ENCODE measurements around the gene ACAP2.

ACAP2 gene

GRCh38 chr3:195388380-195388779 is 54.4 kb downstream of the ACAP2 start:
- TF ChIP-seq POLR2A (IDR thresholded peaks at IDR 0.05; ENCODE audit: low read length): no peak
- no peak for TF ChIP-seq GATA1 (IDR thresholded peaks at IDR 0.05; ENCODE audit: low read depth, low read length)
- no peak for DNase-seq

DNA sequence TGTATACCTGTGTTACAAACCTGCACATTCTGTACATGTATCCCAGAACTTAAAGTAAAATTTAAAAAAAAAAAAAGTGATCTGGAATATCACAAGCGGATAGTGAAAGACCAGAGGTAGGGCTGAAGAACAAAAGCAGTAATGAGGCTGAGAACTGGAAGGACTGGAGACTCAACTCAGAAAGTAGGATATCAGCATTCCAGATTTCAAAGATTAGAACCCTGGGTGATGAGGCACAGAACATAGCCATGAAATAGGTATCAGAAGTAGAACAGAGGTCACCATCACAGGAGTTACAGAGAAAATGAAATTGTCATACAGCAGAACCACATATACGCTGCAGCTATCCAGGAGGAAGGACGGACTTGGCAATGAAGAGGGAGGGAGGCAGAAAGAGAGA is 56.1 kb downstream of the ACAP2 start:
- no peak for TF ChIP-seq GATA1 (IDR thresholded peaks at IDR 0.05; ENCODE audit: low read depth, low read length)
- DNase-seq: no peak

- no peak for TF ChIP-seq GATA1 (IDR thresholded peaks at IDR 0.05; ENCODE audit: low read depth, low read length)
- TF ChIP-seq POLR2A (IDR thresholded peaks at IDR 0.05; ENCODE audit: low read length): no peak
- no peak for DNase-seq
These were observed 57.3 kb downstream of the ACAP2 start for GRCh38 chr3:195385526-195385925.

- TF ChIP-seq POLR2A (IDR thresholded peaks at IDR 0.05; ENCODE audit: low read length): no peak
- no peak for TF ChIP-seq GATA1 (IDR thresholded peaks at IDR 0.05; ENCODE audit: low read depth, low read length)
- DNase-seq: no peak
These were observed 57.9 kb downstream of the ACAP2 start for GRCh38 chr3:195384952-195385351.

DNA sequence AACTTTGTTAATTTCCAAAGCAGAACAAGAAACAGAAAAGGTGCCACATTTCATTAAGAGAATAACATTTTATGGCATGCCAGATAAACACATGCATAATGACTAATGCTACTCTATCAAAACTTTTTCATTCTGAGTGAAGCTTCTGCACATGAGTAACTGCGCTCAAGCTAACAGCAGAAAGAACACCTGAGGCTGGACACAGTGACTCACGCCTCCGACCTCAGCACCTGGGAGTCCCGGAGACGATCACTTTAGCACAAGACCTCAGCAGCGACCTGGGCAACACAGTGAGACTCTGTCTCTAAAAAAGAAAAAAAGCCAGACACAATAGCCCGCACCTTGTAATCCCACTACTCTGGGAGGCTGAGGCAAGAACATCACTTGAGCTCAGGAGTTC is 70.6 kb downstream of the ACAP2 start:
- no peak for DNase-seq
- no peak for TF ChIP-seq POLR2A (IDR thresholded peaks at IDR 0.05; ENCODE audit: low read length)

DNA sequence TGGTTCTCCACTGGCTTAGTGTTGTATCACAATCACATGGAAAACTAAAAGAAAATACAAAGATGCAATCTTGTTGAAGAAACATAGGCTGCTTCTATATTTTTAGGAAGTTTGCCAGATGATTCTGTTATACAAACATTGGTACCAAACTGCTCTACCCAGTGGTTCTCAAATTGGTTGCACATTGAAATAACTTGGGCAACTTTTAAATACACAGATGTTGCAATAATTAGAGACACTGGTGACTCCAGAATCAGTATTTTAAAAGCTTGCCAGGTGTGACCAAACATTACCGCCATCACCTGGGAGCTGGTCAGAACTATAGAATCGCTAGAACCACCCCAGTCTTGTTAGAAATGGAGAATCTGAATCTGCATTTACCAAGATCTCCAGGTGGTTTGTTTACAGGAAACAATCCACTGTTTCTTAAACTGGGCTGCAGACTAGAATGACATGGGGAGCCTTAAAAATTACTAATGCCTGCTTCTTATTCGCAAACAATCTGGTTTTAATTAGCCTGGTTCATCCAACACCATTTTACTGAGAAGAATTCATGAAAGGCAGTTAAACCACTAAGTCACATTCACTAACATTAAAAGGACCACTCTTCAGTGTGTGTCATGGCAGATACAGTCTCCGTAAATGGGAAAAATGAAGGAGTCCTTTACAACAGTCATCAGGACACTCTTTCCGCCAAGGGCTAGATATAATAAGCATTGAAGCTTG is 76.5 kb downstream of the ACAP2 start:
- no peak for DNase-seq

DNA sequence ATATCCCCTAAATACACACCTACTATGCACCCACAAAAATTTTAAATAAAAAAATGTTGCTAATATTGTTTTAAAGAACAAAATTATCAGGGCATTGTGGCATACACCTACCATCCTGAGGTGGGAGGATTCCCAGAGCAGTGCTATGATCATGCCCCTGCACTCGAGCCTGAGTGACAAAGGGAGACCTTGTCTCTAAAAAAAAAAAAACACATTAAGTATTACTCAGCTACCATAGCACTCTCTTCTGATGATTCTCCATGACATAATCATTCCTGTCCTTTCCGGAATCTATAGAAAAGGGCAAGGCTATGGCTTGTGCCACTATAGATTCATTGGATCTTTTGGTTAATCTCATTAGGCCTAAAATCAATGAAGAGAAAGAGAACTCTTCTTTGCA is 77.4 kb downstream of the ACAP2 start:
- TF ChIP-seq GATA1 (IDR thresholded peaks at IDR 0.05; ENCODE audit: low read depth, low read length) (no peak), POLR2A (IDR thresholded peaks at IDR 0.05; ENCODE audit: low read length) (no peak)
- DNase-seq: no peak

More for the DNA sequence above, 76.5 kb downstream of the ACAP2 start:
- no peak for TF ChIP-seq POLR2A (IDR thresholded peaks at IDR 0.05; ENCODE audit: low read length)
- no peak for TF ChIP-seq GATA1 (IDR thresholded peaks at IDR 0.05; ENCODE audit: low read depth, low read length)

DNA sequence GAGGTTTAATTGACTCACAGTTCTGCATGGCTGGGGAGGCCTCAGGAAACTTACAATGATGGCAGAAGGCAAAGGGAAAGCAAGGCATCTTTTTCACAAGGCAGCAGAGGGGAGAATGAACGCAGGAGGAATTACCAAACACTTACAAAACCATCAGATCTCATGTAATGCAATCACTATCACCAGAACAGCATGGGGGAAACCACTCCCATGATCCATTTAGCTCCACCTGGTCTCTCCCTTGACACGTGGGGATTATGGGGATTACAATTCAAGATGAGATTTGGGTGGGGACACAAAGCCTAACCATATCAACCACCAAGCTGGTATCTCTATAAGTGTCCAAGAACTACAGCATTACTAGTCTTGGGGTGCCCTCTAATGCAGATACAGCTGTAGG is 85.0 kb downstream of the ACAP2 start:
- peak in 1 of 2 experiments; percentile 44 for DNase-seq

DNA sequence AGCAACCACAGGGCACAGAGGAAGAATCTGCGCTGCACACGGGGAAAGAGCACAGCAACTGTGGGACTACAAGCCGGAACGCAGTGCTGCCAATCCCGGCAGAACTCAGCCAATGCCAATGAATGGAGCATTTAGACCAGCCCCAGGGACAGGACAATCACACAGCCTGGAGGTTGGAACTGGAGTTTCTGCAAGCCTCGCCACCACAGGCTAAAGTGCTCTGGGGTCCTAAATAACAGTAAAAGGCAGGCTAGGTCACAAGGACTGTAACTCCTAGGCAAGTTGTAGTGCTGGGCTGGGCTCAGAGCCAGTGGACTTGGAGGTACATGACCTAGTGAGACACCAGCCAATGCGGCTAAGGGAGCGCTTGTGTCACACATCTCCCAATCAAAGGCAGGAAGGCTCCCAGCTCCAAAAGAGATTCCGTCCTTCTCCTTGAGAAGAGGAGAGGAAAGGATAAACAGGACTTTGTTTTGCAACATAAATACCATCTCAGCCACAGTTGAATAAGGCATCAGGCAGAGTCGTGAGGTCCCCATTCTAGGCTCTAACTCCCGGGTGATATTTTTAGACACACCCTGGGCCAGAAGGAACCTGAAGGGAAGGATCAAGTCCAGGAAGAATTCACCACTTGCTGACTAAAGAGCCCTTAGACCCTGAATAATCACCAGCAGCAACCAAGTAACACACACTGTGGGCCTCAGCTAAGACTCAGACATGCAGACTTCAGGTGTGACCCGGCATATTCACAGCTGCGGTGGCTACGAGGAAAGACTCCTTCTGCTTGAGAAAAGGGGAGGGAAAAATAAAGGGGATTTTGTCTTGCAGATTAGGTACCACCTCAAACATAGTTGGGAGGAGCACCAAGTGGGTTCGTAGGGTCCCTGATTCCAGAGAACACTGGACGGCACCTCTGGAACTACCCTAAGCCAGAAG is 86.4 kb downstream of the ACAP2 start:
- no peak for DNase-seq
- TF ChIP-seq POLR2A (IDR thresholded peaks at IDR 0.05; ENCODE audit: low read length) (no peak), GATA1 (IDR thresholded peaks at IDR 0.05; ENCODE audit: low read depth, low read length) (no peak)

- DNase-seq: peak in 1 of 2 experiments; percentile 29
These were observed 88.8 kb downstream of the ACAP2 start for GRCh38 chr3:195354009-195354408.

GRCh38 chr3:195352895-195353488 is 89.8 kb downstream of the ACAP2 start:
- peak; percentile 85 to 94 for DNase-seq
- TF ChIP-seq POLR2A (IDR thresholded peaks at IDR 0.05; ENCODE audit: low read length): no peak
- TF ChIP-seq GATA1 (IDR thresholded peaks at IDR 0.05; ENCODE audit: low read depth, low read length): no peak

DNA sequence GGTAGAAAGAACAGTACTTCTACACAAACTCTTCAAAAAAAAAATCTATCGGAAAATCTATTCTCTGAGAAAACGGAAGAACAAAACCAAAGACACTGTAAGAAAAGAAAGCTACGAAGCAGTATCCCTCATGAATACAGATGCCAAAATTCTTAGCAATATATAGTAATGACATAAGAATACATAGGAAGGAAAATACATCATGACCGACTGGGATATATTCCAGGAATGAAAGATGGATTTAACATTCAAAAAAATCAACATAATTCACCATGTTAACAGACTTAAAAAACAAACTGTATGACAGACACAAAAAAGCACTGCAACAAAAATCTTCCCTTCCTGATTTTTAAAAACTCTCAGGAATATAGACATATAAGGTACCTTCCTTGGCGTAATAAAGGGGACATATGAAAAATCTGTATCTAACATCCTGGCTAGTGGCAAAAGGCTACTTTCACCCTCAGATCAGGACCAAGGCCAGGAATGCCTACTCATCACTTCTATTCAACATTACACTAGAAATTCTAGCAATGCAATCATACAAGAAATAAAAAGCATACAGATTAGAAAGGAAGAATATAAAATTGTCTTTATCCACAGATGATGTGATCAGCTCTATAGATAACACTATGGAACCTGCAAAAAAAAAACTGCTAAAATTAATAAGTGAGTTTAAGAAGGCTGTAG is 94.2 kb downstream of the ACAP2 start:
- DNase-seq: no peak

GRCh38 chr3:195337747-195338146 is 105.1 kb downstream of the ACAP2 start:
- no peak for DNase-seq
- TF ChIP-seq POLR2A (IDR thresholded peaks at IDR 0.05; ENCODE audit: low read length) (no peak), GATA1 (IDR thresholded peaks at IDR 0.05; ENCODE audit: low read depth, low read length) (no peak)

More for the DNA sequence above, 94.2 kb downstream of the ACAP2 start:
- TF ChIP-seq POLR2A (IDR thresholded peaks at IDR 0.05; ENCODE audit: low read length): no peak
- TF ChIP-seq GATA1 (IDR thresholded peaks at IDR 0.05; ENCODE audit: low read depth, low read length): no peak

DNA sequence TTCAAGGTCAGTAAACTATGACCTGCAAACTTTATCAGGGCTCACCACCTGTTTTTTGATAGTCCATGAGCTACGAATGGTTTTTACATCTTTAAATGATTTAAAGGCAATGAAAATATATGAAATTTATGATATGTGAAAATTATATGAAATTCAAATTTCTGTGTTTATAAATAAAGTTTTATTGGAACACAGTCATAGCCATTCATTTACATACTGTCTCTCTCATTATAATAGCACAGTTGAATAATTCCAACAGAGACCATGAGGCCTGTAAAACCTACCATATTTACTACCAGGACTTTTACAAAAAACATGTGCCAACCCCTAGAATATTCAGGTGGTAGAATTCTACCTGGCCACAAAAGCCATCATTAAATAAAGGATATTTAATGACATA is 107.9 kb downstream of the ACAP2 start:
- no peak for TF ChIP-seq GATA1 (IDR thresholded peaks at IDR 0.05; ENCODE audit: low read depth, low read length)
- DNase-seq: peak; percentile 55 to 67
